Stromal cell of bone marrow (primary cell): ENCODE measurements around the gene S100A9.
"Not testable (repeated sequence)": the region's sequence is repeated elsewhere in the genome, so short reads cannot be mapped to it uniquely, and the experiment has no call there.

Experiments
- DNase-seq: peaks from one replicate; pipeline ENCODE4 v3.0.0-alpha.2; 2012; ENCODE audit warnings: low read depth

The S100A9 gene

GRCh38 chr1:153345187-153346076 is 12.2 kb upstream of the S100A9 start:
- DNase-seq: no peak

- DNase-seq: no peak
Observed at GRCh38 chr1:153346077-153346723, 11.5 kb upstream of the S100A9 start.

DNA sequence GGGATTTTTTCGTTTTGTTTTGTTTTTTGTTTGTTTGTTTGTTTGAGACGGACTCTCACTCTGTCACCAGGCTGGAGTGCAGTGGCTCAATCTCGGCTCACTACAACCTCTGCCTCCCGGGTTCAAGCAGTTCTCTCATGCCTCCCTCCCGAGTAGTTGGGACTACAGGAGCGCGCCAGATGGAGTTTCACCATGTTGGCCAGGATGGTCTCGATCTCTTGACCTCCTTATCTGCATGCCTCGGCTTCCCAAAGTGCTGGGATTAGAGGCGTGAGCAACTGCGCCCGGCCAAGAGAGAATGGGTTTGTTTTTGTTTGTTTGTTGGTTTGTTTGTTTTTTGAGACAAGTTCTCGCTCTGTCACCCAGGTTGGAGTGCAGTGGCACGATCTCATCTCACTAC is 10.6 kb upstream of the S100A9 start:
- DNase-seq: not testable (repeated sequence)

DNA sequence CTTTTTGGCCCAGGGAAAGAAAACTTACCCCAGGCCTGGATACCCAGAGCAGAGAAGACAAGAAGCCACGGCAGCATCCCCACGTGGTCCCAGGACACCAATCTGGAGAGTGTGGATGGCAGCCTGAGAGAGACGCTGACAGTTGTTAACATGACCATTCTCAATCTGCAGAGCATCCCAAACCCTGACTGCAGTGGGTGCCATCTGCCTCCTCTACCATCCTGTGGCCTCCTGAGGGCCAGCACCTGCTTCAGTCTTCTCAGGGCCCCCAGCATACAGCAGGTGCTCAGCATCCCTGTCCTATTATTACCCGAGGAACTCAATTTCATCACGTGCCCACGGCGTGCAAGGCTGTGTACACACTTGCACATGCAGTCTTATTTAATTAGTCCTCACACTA is 9.8 kb upstream of the S100A9 start:
- no peak for DNase-seq

DNA sequence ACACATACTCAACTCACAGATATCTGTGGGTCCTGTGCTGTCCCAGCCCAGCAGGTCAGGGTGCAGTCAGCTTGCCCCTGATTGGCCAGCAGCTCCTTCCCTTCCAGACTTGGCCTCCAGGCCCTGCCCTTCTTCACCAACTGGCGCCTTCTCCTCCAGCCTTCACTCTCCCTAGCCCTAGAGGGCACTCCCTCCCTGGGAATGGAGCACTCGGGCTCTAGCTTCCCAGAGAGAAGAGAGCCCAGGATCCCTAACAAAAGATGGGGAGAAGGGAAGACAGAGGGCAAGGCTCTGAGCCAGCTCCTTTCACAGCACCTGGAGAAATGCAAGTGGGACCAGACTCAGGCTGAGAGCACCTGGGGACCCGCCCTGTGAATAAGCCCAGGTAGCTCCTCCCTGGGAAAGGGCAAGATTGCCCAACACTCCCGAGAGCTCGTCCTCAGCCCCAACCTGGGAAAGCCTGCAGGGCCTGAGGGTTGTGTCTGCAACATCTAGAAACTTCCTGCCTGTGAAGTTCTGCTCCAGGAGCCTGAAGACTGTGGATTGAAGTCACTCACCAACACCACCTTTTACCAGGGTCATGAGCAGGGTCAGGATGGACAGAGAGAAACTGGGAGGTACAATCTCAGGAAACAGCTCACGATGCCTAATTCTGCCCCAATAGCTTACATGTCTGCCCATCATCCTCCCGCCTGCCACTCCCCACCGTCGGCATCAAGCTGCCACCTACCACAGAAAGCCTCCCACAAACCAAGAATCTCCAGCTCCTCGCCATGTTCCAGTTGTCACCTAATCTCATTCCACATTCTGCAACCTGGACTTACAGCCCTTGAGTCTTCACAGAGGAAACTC is 8.9 kb upstream of the S100A9 start, which contains the start of gene PGLYRP4:
Gene PGLYRP4 (minus strand): TSS at position 331 of the 852 bp plus-strand sequence. CDS start 909 bp downstream, outside the sequence.
- no peak for DNase-seq

GRCh38 chr1:153349363-153350320 is 8.0 kb upstream of the S100A9 start:
- DNase-seq: no peak

- no peak for DNase-seq
Observed at GRCh38 chr1:153350321-153350957, 7.2 kb upstream of the S100A9 start.

DNA sequence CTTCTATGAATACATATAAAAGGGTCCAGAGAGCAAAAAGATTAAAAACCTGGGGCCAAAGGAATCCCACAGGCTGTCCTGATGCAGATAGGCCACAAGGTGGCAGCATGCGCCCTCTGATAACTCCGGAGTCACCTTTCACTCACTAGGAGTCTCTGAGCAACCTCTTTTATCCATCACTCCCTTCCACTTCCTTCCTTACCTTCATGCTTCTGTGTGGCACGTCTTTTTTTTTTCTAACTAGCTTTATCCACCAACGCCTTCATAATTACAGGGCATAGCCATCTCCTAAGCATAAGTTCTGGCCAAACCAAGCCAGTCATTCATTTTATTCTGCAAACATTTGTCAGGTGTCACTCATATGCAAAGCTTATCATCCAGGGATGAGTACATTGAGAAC is 5.1 kb upstream of the S100A9 start:
- DNase-seq: peak; percentile 22

GRCh38 chr1:153353226-153353947 is 4.3 kb upstream of the S100A9 start:
- DNase-seq: no peak

DNA sequence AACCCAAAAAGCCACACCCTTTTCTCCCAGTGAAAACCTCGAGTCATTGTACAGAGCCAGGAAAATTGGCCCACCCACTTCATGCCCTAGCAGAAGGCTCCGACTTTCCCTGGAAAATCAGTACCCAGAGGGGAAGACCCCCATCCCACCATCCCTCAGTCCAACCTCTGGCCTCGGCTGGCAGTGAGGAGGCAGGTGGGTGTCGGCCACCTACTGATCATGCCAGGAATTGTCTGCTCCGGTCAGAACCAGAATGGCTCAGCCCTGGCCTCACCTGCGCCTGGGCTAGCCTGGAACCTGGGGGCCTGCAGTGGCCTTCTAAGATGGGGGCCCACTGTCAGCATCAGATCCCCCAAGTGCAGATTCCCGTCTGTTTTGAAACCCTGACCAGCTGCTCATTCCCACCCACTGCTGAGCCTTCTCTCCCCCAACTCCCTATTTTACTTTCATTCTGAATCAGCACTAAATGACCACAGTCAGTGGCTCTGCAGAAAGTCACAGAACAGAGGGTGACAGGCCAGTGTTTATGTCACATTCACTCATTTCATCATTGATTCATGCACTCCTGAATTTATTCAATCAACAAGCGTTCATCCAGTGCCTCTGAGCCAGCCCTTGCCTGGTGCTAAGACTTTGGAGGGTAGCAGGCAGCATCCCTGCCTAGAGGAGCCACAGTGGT is 3.0 kb upstream of the S100A9 start:
- no peak for DNase-seq

GRCh38 chr1:153355445-153356071 is 2.1 kb upstream of the S100A9 start:
- DNase-seq: no peak

- DNase-seq: no peak
Observed at GRCh38 chr1:153356392-153357075, 1.1 kb upstream of the S100A9 start.

DNA sequence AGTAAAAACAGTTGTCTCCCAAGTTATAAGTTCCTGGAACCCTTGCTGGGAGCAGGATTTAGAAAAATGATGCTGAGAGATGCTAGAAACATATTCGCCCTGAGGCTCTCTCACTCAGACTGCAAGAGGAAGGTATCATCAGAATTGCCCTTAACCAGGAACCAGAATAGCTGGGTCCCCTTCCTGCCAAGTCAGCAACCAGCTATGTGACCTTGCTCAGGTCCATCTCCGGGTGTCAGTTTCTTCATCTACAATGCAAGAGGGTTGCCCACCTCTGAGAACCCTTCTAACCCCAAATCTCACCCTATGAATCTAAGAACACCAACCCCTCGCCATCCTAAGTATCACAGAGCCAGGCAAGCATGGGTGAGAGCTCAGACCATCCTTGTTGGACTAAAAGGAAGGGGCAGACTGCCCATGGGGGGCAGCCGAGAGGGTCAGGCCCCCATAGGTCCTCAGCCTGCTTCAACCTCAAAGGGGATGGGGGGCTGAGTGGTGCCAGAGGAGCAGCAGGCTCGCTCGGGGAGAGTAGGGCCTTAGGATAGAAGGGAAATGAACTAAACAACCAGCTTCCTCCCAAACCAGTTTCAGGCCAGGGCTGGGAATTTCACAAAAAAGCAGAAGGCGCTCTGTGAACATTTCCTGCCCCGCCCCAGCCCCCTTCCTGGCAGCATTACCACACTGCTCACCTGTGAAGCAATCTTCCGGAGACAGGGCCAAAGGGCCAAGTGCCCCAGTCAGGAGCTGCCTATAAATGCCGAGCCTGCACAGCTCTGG is 390 bp upstream of the S100A9 start:
- no peak for DNase-seq

- no peak for DNase-seq
Observed at GRCh38 chr1:153358691-153358975, 979 bp downstream of the S100A9 start.

- no peak for DNase-seq
Observed at GRCh38 chr1:153359241-153359640, 1.6 kb downstream of the S100A9 start.

DNA sequence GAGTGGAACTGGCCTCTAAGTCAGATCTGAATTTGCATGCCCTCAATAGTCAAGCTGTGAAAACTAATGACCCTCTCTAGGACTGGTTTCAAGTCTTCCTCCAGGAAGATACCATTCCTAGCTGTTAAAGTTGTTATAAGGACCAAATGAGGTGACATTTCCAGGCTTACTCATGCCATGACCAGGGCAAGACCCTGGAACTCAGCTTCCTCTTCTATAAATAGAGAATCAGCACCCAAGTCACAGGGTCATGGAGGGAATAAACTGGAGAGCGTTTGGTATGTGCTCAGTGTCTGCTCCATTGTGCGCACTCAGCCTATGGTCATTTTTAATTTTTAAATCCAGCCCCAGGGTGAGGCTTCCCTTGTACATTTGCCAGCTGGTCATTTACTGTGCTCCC is 2.5 kb downstream of the S100A9 start:
- no peak for DNase-seq

GRCh38 chr1:153360592-153361479 is 3.2 kb downstream of the S100A9 start:
- DNase-seq: no peak
